ENCODE results near the gene SLC35F2.

The SLC35F2 gene

GRCh38 chr11:107857550-107858216, 904 bp downstream of the SLC35F2 start:
- Histone ChIP-seq H3K9me3 (ENCODE audit: low read length) (no peaks in the 10 kb centered on the region), H3K27ac (ENCODE audit: low read depth, low read length) (no peak overlapping the region), H3K27me3 (ENCODE audit: control insufficient read depth in 1 of 2, insufficient read depth in 2 of 2, low read length in 2 of 2) (no peaks in the 10 kb centered on the region), H3K4me1 (ENCODE audit: insufficient read depth, low read length) (peaks cover 20% of the 10 kb centered on the region), H3K36me3 (ENCODE audit: insufficient read depth, low read length) (no peaks in the 10 kb centered on the region), H3K4me3 (ENCODE audit: low read depth in 1 of 2, low read length in 2 of 2) (peak overlapping the region; percentile 76 to 86), H3K9ac (ENCODE audit: low read length) (peak overlapping the region; percentile 57)

GRCh38 chr11:107856981-107857517, 1.5 kb downstream of the SLC35F2 start:
- Histone ChIP-seq H3K4me3 (ENCODE audit: low read depth in 1 of 2, low read length in 2 of 2) (no peak overlapping the region), H3K4me1 (ENCODE audit: insufficient read depth, low read length) (peaks cover 20% of the 10 kb centered on the region), H3K27ac (ENCODE audit: low read depth, low read length) (no peak overlapping the region), H3K9me3 (ENCODE audit: low read length) (no peaks in the 10 kb centered on the region), H3K9ac (ENCODE audit: low read length) (no peak overlapping the region), H3K36me3 (ENCODE audit: insufficient read depth, low read length) (no peaks in the 10 kb centered on the region), H3K27me3 (ENCODE audit: control insufficient read depth in 1 of 2, insufficient read depth in 2 of 2, low read length in 2 of 2) (no peaks in the 10 kb centered on the region)

- H3K9ac ChIP-seq (ENCODE audit: low read length): no peak overlapping the region
- no peaks in the 10 kb centered on the region for H3K36me3 ChIP-seq (ENCODE audit: insufficient read depth, low read length)
- no peak overlapping the region for H3K27ac ChIP-seq (ENCODE audit: low read depth, low read length)
- peaks cover 20% of the 10 kb centered on the region for H3K4me1 ChIP-seq (ENCODE audit: insufficient read depth, low read length)
- H3K4me3 ChIP-seq (ENCODE audit: low read depth in 1 of 2, low read length in 2 of 2): no peak overlapping the region
- H3K9me3 ChIP-seq (ENCODE audit: low read length): no peaks in the 10 kb centered on the region
- H3K27me3 ChIP-seq (ENCODE audit: control insufficient read depth in 1 of 2, insufficient read depth in 2 of 2, low read length in 2 of 2): no peaks in the 10 kb centered on the region
Measured at GRCh38 chr11:107856180-107856980, 2.2 kb downstream of the SLC35F2 start.

GRCh38 chr11:107853070-107853469, 5.5 kb downstream of the SLC35F2 start:
- no peaks in the 10 kb centered on the region for H3K36me3 ChIP-seq (ENCODE audit: insufficient read depth, low read length)
- no peak overlapping the region for H3K4me3 ChIP-seq (ENCODE audit: low read depth in 1 of 2, low read length in 2 of 2)
- no peaks in the 10 kb centered on the region for H3K9me3 ChIP-seq (ENCODE audit: low read length)
- no peak overlapping the region for H3K27ac ChIP-seq (ENCODE audit: low read depth, low read length)
- peaks cover 6% of the 10 kb centered on the region for H3K4me1 ChIP-seq (ENCODE audit: insufficient read depth, low read length)
- H3K9ac ChIP-seq (ENCODE audit: low read length): no peak overlapping the region
- H3K27me3 ChIP-seq (ENCODE audit: control insufficient read depth in 1 of 2, insufficient read depth in 2 of 2, low read length in 2 of 2): no peaks in the 10 kb centered on the region

GRCh38 chr11:107851704-107852310, 6.8 kb downstream of the SLC35F2 start:
- Histone ChIP-seq H3K36me3 (ENCODE audit: insufficient read depth, low read length) (no peaks in the 10 kb centered on the region), H3K27me3 (ENCODE audit: control insufficient read depth in 1 of 2, insufficient read depth in 2 of 2, low read length in 2 of 2) (no peaks in the 10 kb centered on the region), H3K27ac (ENCODE audit: low read depth, low read length) (no peak overlapping the region), H3K9me3 (ENCODE audit: low read length) (no peaks in the 10 kb centered on the region), H3K9ac (ENCODE audit: low read length) (no peak overlapping the region), H3K4me3 (ENCODE audit: low read depth in 1 of 2, low read length in 2 of 2) (no peak overlapping the region), H3K4me1 (ENCODE audit: insufficient read depth, low read length) (no peaks in the 10 kb centered on the region)

- Histone ChIP-seq H3K9me3 (ENCODE audit: low read length) (no peaks in the 10 kb centered on the region), H3K4me3 (ENCODE audit: low read depth in 1 of 2, low read length in 2 of 2) (no peak overlapping the region), H3K9ac (ENCODE audit: low read length) (no peak overlapping the region), H3K27me3 (ENCODE audit: control insufficient read depth in 1 of 2, insufficient read depth in 2 of 2, low read length in 2 of 2) (no peaks in the 10 kb centered on the region), H3K4me1 (ENCODE audit: insufficient read depth, low read length) (no peaks in the 10 kb centered on the region), H3K36me3 (ENCODE audit: insufficient read depth, low read length) (no peaks in the 10 kb centered on the region), H3K27ac (ENCODE audit: low read depth, low read length) (no peak overlapping the region)
Measured at GRCh38 chr11:107849790-107850189, 8.8 kb downstream of the SLC35F2 start.

GRCh38 chr11:107848345-107848744, 10.2 kb downstream of the SLC35F2 start:
- no peaks in the 10 kb centered on the region for H3K27me3 ChIP-seq (ENCODE audit: control insufficient read depth in 1 of 2, insufficient read depth in 2 of 2, low read length in 2 of 2)
- no peak overlapping the region for H3K27ac ChIP-seq (ENCODE audit: low read depth, low read length)
- no peaks in the 10 kb centered on the region for H3K36me3 ChIP-seq (ENCODE audit: insufficient read depth, low read length)
- no peaks in the 10 kb centered on the region for H3K4me1 ChIP-seq (ENCODE audit: insufficient read depth, low read length)
- no peak overlapping the region for H3K4me3 ChIP-seq (ENCODE audit: low read depth in 1 of 2, low read length in 2 of 2)
- H3K9me3 ChIP-seq (ENCODE audit: low read length): no peaks in the 10 kb centered on the region
- no peak overlapping the region for H3K9ac ChIP-seq (ENCODE audit: low read length)

- H3K4me1 ChIP-seq (ENCODE audit: insufficient read depth, low read length): no peaks in the 10 kb centered on the region
- no peak overlapping the region for H3K27ac ChIP-seq (ENCODE audit: low read depth, low read length)
- H3K36me3 ChIP-seq (ENCODE audit: insufficient read depth, low read length): no peaks in the 10 kb centered on the region
- H3K4me3 ChIP-seq (ENCODE audit: low read depth in 1 of 2, low read length in 2 of 2): no peak overlapping the region
- no peaks in the 10 kb centered on the region for H3K9me3 ChIP-seq (ENCODE audit: low read length)
- H3K27me3 ChIP-seq (ENCODE audit: control insufficient read depth in 1 of 2, insufficient read depth in 2 of 2, low read length in 2 of 2): no peaks in the 10 kb centered on the region
- H3K9ac ChIP-seq (ENCODE audit: low read length): no peak overlapping the region
Measured at GRCh38 chr11:107847184-107847583, 11.4 kb downstream of the SLC35F2 start.

GRCh38 chr11:107844041-107844440, 14.5 kb downstream of the SLC35F2 start:
- no peaks in the 10 kb centered on the region for H3K9me3 ChIP-seq (ENCODE audit: low read length)

GRCh38 chr11:107842412-107843100, 16.0 kb downstream of the SLC35F2 start:
- no peak overlapping the region for H3K9ac ChIP-seq (ENCODE audit: low read length)
- no peaks in the 10 kb centered on the region for H3K27me3 ChIP-seq (ENCODE audit: control insufficient read depth in 1 of 2, insufficient read depth in 2 of 2, low read length in 2 of 2)
- peaks cover 14% of the 10 kb centered on the region for H3K4me1 ChIP-seq (ENCODE audit: insufficient read depth, low read length)
- no peak overlapping the region for H3K4me3 ChIP-seq (ENCODE audit: low read depth in 1 of 2, low read length in 2 of 2)
- no peaks in the 10 kb centered on the region for H3K9me3 ChIP-seq (ENCODE audit: low read length)
- H3K27ac ChIP-seq (ENCODE audit: low read depth, low read length): no peak overlapping the region
- no peaks in the 10 kb centered on the region for H3K36me3 ChIP-seq (ENCODE audit: insufficient read depth, low read length)

More at GRCh38 chr11:107844041-107844440, 14.5 kb downstream of the SLC35F2 start:
- H3K36me3 ChIP-seq (ENCODE audit: insufficient read depth, low read length): no peaks in the 10 kb centered on the region
- no peak overlapping the region for H3K9ac ChIP-seq (ENCODE audit: low read length)
- peaks cover 14% of the 10 kb centered on the region for H3K4me1 ChIP-seq (ENCODE audit: insufficient read depth, low read length)
- no peak overlapping the region for H3K27ac ChIP-seq (ENCODE audit: low read depth, low read length)
- no peaks in the 10 kb centered on the region for H3K27me3 ChIP-seq (ENCODE audit: control insufficient read depth in 1 of 2, insufficient read depth in 2 of 2, low read length in 2 of 2)
- no peak overlapping the region for H3K4me3 ChIP-seq (ENCODE audit: low read depth in 1 of 2, low read length in 2 of 2)

GRCh38 chr11:107840129-107840484, 18.5 kb downstream of the SLC35F2 start:
- no peaks in the 10 kb centered on the region for H3K9me3 ChIP-seq (ENCODE audit: low read length)
- no peak overlapping the region for H3K4me3 ChIP-seq (ENCODE audit: low read depth in 1 of 2, low read length in 2 of 2)
- H3K27ac ChIP-seq (ENCODE audit: low read depth, low read length): peak overlapping the region; percentile 35
- H3K36me3 ChIP-seq (ENCODE audit: insufficient read depth, low read length): no peaks in the 10 kb centered on the region
- H3K4me1 ChIP-seq (ENCODE audit: insufficient read depth, low read length): peaks cover 14% of the 10 kb centered on the region
- H3K27me3 ChIP-seq (ENCODE audit: control insufficient read depth in 1 of 2, insufficient read depth in 2 of 2, low read length in 2 of 2): no peaks in the 10 kb centered on the region
- H3K9ac ChIP-seq (ENCODE audit: low read length): no peak overlapping the region

All from muscle layer of colon (tissue), 2 donors.